Caco-2 (cell line): ENCODE data around the gene STX5. TPM values are rescaled to one million over a fixed set of nuclear protein-coding genes. Genes with fewer than 3 reads are reported as not detected.
"Not testable (repeated sequence)": the region's sequence is repeated elsewhere in the genome, so short reads cannot be mapped to it uniquely, and the experiment has no call there.

Experiments used
- BruUV-seq: library from RNA; stranded (reverse); fragments of 400-500 nt; replicated peaks from 2 replicates; lab custom pipeline; 2021; lab: Mats Ljungman, UMichigan
- CTCF ChIA-PET: fragments of 300-600 bp; sonication (Branson Sonifier 250); formaldehyde crosslinking; loops from one replicate; lab custom pipeline; 2022; ENCODE audit warnings: antibody characterized with exemption; lab: Charles Lee
- POLR2A ChIA-PET: fragments of 300-600 bp; sonication (Branson Sonifier 250); formaldehyde crosslinking; loops from one replicate; lab custom pipeline; 2022; ENCODE audit warnings: antibody characterized with exemption; lab: Charles Lee
- DNase-seq, 2 experiments: peaks; one replicate each; pipeline versions ENCODE4 v3.0.0 to v3.0.0-alpha.2; 2020 to 2022
- H3K27me3 ChIP-seq: replicated peaks from 2 replicates; pipeline ENCODE4 v1.6.0; 2011; ENCODE audit warnings: low read length; ENCODE audit not compliant: control insufficient read depth, insufficient read depth
- H3K36me3 ChIP-seq: 2 replicates; pipeline ENCODE4 v1.5.1; 2011; ENCODE audit warnings: low read length; ENCODE audit not compliant: control insufficient read depth, insufficient read depth
- H3K4me1 ChIP-seq: fragments of 250-450 bp; sonication (Bioruptor Pico); 2 replicates; pipeline ENCODE4 v1.5.1; 2020; ENCODE audit warnings: mild to moderate bottlenecking
- H3K4me3 ChIP-seq: 2 replicates; pipeline ENCODE4 v1.5.1; 2011; ENCODE audit warnings: low read depth, mild to moderate bottlenecking, control low read depth, low read length
- H3K9me3 ChIP-seq: fragments of 250-450 bp; sonication (Bioruptor Pico); 2 replicates; pipeline ENCODE4 v1.5.1; 2020; ENCODE audit warnings: mild to moderate bottlenecking, moderate library complexity
- H3K27ac Mint-ChIP-seq: one replicate; pipeline ENCODE4 v1.8.0; 2022; ENCODE audit warnings: mixed read lengths; ENCODE audit not compliant: unreplicated experiment
- H3K27me3 Mint-ChIP-seq: one replicate; pipeline ENCODE4 v1.8.0; 2022; ENCODE audit warnings: mixed read lengths; ENCODE audit not compliant: insufficient read depth, unreplicated experiment
- H3K36me3 Mint-ChIP-seq: one replicate; pipeline ENCODE4 v1.8.0; 2022; ENCODE audit warnings: mild to moderate bottlenecking, mixed read lengths; ENCODE audit not compliant: insufficient read depth, unreplicated experiment
- H3K4me1 Mint-ChIP-seq: one replicate; pipeline ENCODE4 v1.8.0; 2022; ENCODE audit warnings: low read depth, mixed read lengths; ENCODE audit not compliant: unreplicated experiment
- H3K4me3 Mint-ChIP-seq: one replicate; pipeline ENCODE4 v1.8.0; 2022; ENCODE audit warnings: mild to moderate bottlenecking, moderate library complexity, mixed read lengths; ENCODE audit not compliant: unreplicated experiment
- H3K9me3 Mint-ChIP-seq: one replicate; pipeline ENCODE4 v1.8.0; 2022; ENCODE audit warnings: mixed read lengths; ENCODE audit not compliant: unreplicated experiment
- intact Hi-C: fragments of 100-400 bp; cut with micrococcal nuclease; formaldehyde crosslinking; loops from one replicate; pipeline ENCODE4 v1.10.0; 2022; ENCODE audit not compliant: unreplicated experiment
- total RNA-seq: library from RNA; stranded (reverse); gene quantifications from 2 replicates; pipeline ENCODE4 v1.2.3, GENCODE V29; 2022
- TF ChIP-seq, protein P1 (sequence below), 2 experiments: fragments of 200-600 bp in 1 of 2; IDR thresholded peaks; 1 replicate in 1 of 2; 2 replicates in 1 of 2; pipeline versions ENCODE4 v1.5.1 to v1.8.0; 2011 to 2022; ENCODE audit warnings: antibody characterized with exemption in 1 of 2, control low read depth in 1 of 2, inconsistent platforms in 1 of 2, low read depth in 1 of 2, low read length in 1 of 2, mild to moderate bottlenecking in 1 of 2, moderate library complexity in 1 of 2; ENCODE audit not compliant: insufficient read depth in 1 of 2, severe bottlenecking in 1 of 2, unreplicated experiment in 1 of 2

The STX5 gene
- total RNA-seq, 1 experiment from 2014 or later = 44.2 TPM

DNA sequence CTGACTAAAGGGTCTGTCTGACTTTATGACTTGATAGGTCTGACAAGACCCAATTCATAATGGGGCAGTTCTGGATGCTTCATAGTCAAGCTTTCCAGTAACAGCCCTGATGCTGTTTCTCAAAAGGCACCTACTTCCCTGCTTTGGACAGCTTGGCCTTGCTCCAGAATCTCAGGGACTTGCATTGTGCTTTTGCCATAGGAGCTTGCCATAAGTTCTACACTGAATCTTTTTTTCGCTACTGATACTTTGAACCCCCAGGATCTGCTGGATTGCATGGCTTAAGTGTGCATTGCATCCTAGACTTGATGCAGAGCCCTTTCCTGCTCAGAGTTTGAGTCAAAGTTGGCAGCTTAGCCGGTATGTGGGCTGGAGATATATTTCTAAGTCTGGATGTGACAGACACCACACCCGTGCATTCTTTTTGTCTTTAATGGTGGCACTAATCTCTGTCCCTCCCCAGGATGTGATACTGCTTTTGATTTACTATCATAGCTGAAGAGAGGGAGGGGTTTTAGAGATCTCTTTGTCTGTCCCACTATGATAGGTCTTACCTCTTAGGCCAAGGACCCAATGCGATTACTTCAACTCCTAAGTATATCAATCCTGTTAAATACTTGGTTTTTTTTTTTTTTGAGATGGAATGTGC, 32.0 kb upstream of the STX5 start:
- BruUV-seq = no TSS peak
- H3K36me3 Mint-ChIP-seq = peaks cover 77% of the 10 kb centered on the region

DNA sequence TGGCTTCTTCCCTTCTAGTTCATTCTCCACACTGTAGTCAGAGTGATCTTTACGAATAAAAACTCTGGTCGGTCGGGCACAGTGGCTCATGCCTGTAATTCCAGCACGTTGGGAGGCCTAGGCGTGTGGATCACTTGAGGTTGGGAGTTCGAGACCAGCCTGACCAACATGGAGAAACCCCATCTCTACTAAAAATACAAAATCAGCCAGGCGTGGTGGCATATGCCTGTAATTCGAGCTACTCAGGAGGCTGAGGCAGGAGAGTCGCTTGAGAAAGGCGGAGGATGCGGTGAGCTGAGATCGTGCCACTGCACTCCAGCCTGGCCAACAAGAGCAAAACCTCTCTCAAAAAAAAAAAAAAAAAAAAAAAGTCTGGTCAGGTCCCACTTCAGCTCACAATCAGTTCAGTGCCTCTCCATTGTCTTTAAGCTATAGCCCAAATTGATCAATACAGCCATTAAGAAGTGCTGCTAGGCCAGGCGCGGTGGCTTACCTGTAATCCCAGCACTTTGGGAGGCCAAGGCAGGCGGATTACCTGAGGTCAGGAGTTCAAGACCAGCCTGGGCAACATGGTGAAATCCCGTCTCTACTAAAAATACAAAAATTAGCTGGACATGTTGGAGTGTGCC, 29.8 kb upstream of the STX5 start:
- not testable (repeated sequence) for H3K9me3 Mint-ChIP-seq, H3K27ac Mint-ChIP-seq, H3K9me3 ChIP-seq, H3K36me3 ChIP-seq, H3K27me3 ChIP-seq, DNase-seq, H3K27me3 Mint-ChIP-seq, BruUV-seq, H3K4me3 ChIP-seq, H3K4me3 Mint-ChIP-seq
- ChIA-PET CTCF (interaction anchor here (0.6 to 1.3 kb wide), 5 partner anchors 20 to 1232 kb away, joined by 3 to 6 read pairs (median 3); no protein-coding TSS in a partner anchor), POLR2A (interaction anchor here (0.6 to 1.9 kb wide), 2 partner anchors 12 to 20 kb away, joined by 4 to 14 read pairs; no protein-coding TSS in a partner anchor)
- H3K4me1 ChIP-seq = peaks cover 29% of the 10 kb centered on the region
- intact Hi-C loops = loop anchor here (1.0 to 2.0 kb wide), 4 partner anchors 19 to 75 kb away; partner anchors contain the start of genes NXF1 and TMEM223
- peaks cover 47% of the 10 kb centered on the region for H3K4me1 Mint-ChIP-seq
- peaks cover 76% of the 10 kb centered on the region for H3K36me3 Mint-ChIP-seq

More for the DNA sequence above, 32.0 kb upstream of the STX5 start:
- ChIA-PET CTCF (interaction anchor here (0.5 to 1.2 kb wide), 2 partner anchors 42 to 77 kb away, joined by 4 to 5 read pairs; no protein-coding TSS in a partner anchor), POLR2A (interaction anchor here (0.7 to 1.2 kb wide), 3 partner anchors 9 to 23 kb away, joined by 3 read pairs; partner anchors contain the start of gene SLC3A2)
- Histone ChIP-seq H3K9me3 (no peaks in the 10 kb centered on the region), H3K27me3 (no peaks in the 10 kb centered on the region), H3K36me3 (no peaks in the 10 kb centered on the region), H3K4me3 (no peak overlapping the region), H3K4me1 (peaks cover 20% of the 10 kb centered on the region)
- no peak for DNase-seq
- intact Hi-C loops = loop anchor here (2.0 kb wide), 1 partner anchor 59 kb away; the partner anchor contains the start of gene NXF1
- H3K9me3 Mint-ChIP-seq = no peaks in the 10 kb centered on the region
- H3K4me3 Mint-ChIP-seq = no peak overlapping the region
- H3K27ac Mint-ChIP-seq = no peak overlapping the region
- H3K4me1 Mint-ChIP-seq = peaks cover 33% of the 10 kb centered on the region
- TF ChIP-seq, protein P1, sequence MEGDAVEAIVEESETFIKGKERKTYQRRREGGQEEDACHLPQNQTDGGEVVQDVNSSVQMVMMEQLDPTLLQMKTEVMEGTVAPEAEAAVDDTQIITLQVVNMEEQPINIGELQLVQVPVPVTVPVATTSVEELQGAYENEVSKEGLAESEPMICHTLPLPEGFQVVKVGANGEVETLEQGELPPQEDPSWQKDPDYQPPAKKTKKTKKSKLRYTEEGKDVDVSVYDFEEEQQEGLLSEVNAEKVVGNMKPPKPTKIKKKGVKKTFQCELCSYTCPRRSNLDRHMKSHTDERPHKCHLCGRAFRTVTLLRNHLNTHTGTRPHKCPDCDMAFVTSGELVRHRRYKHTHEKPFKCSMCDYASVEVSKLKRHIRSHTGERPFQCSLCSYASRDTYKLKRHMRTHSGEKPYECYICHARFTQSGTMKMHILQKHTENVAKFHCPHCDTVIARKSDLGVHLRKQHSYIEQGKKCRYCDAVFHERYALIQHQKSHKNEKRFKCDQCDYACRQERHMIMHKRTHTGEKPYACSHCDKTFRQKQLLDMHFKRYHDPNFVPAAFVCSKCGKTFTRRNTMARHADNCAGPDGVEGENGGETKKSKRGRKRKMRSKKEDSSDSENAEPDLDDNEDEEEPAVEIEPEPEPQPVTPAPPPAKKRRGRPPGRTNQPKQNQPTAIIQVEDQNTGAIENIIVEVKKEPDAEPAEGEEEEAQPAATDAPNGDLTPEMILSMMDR (IDR thresholded peaks at IDR 0.05; ENCODE audit: insufficient read depth in 1 of 2, low read depth in 1 of 2, low read length in 1 of 2, severe bottlenecking in 1 of 2, unreplicated experiment in 1 of 2) = no peak
- H3K27me3 Mint-ChIP-seq = no peaks in the 10 kb centered on the region

DNA sequence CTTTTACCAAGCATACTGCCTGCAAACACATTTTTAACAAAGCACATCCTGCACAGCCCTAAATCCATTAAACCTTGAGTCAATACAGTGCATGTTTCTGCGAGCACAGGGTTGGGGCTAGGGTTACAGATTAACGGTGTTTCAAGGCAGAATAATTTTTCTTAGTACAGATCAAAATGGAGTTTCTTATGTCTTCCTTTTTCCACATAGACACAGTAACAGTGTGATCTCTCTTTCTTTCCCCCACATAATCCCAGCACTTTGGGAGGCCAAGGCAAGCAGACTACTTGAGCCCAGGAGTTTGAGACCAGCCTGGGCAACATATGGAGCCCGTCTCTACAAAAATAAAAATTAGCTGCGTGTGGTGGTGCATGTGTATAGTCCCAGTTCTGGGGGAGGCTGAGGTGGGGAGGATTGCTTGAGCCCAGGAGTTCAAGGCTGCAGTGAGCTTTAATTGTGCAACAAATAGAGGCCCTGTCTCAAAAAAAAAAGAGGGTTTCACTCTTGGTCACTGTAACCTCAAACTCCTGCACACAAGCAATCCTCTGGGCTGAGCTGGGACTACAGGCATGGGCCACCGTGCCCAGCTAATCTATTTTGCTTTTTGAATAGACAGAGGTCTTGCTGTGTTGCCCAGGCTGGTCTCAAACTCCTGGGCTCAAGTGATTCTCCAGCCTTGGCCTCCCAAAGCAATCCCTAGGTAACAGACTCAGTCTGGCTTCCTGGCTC, 29.1 kb upstream of the STX5 start:
- Histone ChIP-seq H3K27me3 (no peaks in the 10 kb centered on the region), H3K36me3 (no peaks in the 10 kb centered on the region; the same call in 1 of the 2 replicates), H3K9me3 (no peaks in the 10 kb centered on the region), H3K4me3 (no peak overlapping the region), H3K4me1 (peaks cover 29% of the 10 kb centered on the region)
- Mint-ChIP-seq H3K27ac (peak overlapping the region; percentile 51), H3K4me3 (peak overlapping the region; percentile 42), H3K9me3 (no peaks in the 10 kb centered on the region), H3K27me3 (no peaks in the 10 kb centered on the region), H3K36me3 (peaks cover 74% of the 10 kb centered on the region), H3K4me1 (peaks cover 47% of the 10 kb centered on the region)
- CTCF ChIA-PET = interaction anchor here (1.1 to 1.3 kb wide), 3 partner anchors 20 to 75 kb away, joined by 3 to 6 read pairs (median 4); no protein-coding TSS in a partner anchor
- intact Hi-C loops = no loop called here
- TF ChIP-seq, protein P1 (IDR thresholded peaks at IDR 0.05; ENCODE audit: insufficient read depth in 1 of 2, low read depth in 1 of 2, low read length in 1 of 2, severe bottlenecking in 1 of 2, unreplicated experiment in 1 of 2) = no peak
- no peak for DNase-seq
- POLR2A ChIA-PET = interaction anchor here (1.9 kb wide), 1 partner anchor 20 kb away, joined by 14 read pairs; no protein-coding TSS in a partner anchor
- no TSS peak for BruUV-seq

DNA sequence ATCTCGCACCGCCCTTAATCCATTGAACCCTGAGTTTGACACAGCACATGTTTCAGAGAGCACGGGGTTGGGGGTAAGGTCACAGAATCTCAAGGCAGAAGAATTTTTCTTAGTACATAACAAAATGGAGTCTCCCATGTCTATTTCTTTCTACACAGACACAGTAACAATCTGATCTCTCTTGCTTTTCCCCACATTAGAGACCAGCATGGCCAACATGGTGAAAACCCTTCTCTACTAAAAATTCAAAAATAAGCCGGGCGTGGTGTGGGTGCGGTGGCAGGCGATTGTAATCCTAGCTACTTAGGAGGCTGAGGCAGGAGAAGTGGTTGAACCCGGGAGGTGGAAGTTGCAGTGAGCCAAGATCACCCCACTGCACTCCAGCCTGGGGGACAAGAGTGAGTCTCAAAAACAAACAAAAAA, 27.4 kb upstream of the STX5 start:
- H3K9me3 Mint-ChIP-seq, CTCF ChIA-PET, DNase-seq, H3K4me3 ChIP-seq, H3K27me3 Mint-ChIP-seq, BruUV-seq, H3K9me3 ChIP-seq, H3K36me3 ChIP-seq, H3K27me3 ChIP-seq, POLR2A ChIA-PET: not testable (repeated sequence)
- H3K4me1 ChIP-seq = peaks cover 29% of the 10 kb centered on the region
- peak overlapping the region; percentile 51 for H3K27ac Mint-ChIP-seq
- H3K4me3 Mint-ChIP-seq = peak overlapping the region; percentile 42
- H3K36me3 Mint-ChIP-seq = peaks cover 83% of the 10 kb centered on the region
- intact Hi-C loops = loop anchor here (10.0 kb wide), 1 partner anchor 134 kb away; the partner anchor contains the start of genes HNRNPUL2 and TTC9C
- peaks cover 42% of the 10 kb centered on the region for H3K4me1 Mint-ChIP-seq
